ENCODE measurements around the gene CDS2.

CDS2 gene

DNA sequence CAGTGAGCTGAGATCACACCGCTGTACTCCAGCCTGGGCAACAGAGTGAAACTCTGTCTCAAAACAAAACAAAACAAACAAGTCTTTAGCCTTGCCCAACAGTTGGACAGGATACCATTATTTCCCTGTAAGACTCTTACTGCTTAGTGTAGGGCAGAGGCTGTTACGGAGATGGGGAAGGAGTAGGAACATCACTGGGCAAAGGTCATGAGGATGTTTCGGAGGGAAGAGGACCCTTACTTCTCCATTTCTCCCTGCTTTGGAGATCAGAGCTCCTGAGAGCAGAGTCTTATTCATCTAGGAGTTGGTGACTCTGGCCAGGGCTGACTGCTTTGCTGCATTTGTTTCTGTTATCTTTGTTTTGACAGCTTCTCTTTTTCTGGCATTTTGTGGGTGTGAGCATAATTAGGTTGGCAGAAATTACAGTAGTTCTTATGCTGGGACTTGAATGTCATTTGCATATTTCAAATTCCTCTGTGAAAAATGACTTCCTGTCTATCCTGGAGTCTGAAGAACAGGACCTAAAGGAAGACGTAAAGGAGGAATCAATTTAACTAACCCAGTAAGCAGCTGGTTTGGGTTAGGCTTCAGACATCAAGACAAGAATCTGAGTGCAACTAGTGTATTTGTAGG is 89.0 kb downstream of the CDS2 start:
- no peak for DNase-seq

DNA sequence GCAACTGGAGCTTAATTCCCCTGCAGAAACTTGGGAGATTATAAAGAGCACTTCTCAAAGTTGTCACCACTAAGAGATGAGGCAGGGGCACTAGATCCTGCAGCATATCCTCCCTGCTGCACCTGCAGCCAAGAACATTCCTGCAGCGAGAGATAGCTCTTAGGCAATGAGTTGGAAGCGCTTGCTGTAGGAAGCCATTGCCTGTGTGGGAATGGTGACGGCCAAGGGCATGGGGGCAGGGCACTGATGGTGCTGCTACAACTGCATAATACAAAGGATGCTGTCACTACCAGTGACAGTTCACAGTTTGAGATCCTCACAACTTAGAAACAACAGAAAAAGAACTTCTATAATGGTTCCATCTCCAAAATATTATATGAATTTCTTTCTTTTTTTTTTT is 89.9 kb downstream of the CDS2 start:
- DNase-seq, result no peak

DNA sequence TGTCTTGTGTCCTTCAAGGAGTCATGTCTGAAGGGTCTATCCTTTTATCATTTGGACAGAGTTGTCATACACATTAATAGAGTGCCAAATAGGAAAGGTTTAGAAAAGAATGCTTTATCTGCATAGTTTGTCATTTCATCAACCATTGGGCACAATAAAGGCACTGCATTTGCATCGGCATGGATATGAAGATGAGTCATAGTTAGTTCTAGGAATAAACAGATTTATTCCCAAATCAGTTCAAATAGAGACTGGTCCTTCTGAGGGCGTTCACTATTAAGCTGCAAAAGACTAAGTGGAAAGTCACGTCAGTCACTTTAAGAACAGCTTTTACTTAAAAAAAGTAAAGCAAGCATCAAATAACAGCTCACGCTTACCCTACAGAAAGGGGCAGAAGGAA is 90.8 kb downstream of the CDS2 start:
- no peak for DNase-seq

DNA sequence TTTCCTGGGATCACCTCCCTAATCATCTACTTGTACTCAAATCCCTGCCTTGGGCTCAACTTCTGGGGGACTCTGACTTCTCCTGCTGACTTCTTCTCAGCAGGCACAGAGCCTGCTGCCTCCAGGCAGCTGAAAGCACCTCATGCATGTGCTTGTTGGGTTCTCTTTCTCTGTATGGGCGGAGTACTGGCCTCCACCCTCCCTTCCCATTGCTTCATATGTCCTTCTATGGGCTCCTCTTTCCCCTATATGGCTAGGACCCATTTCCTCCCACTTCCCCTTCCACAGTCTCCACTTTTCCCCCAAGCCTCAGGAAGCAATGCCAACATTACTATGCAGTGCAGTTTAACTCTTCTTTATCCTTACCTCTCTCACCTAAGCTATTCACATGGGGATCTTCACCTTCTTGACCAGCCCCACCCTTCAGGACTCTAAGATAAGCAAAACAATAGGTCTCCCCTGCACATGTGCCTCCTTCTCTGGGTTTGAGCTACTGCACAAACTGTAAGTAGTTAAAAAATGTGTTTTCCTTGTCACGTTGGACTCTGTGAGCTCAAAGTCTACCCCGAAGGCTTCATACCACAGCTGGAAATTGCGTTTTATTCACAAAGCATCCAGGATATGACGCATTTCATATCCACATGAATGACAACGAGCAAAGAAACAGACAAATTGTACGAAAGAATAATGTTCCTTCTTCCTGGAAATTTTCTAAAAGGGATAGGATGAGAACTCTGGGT is 93.7 kb downstream of the CDS2 start:
- DNase-seq, result no peak

DNA sequence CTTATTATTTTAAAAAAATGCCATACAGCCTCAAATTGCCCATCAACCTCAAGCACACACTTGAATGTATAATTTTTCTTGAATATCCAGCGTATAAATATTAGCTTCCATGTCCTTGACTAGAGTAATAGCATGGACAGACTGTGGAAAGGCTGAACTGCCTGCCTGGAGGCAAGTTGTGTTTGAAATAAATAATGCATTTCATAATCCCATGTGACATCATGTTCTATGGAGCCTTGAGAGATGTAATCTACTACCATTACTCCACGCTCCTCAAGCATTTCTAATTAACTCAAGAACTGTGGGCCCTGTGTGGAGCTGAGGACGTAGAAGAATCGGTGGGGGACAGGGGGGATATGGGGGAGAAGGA is 94.2 kb downstream of the CDS2 start:
- no peak for DNase-seq

DNA sequence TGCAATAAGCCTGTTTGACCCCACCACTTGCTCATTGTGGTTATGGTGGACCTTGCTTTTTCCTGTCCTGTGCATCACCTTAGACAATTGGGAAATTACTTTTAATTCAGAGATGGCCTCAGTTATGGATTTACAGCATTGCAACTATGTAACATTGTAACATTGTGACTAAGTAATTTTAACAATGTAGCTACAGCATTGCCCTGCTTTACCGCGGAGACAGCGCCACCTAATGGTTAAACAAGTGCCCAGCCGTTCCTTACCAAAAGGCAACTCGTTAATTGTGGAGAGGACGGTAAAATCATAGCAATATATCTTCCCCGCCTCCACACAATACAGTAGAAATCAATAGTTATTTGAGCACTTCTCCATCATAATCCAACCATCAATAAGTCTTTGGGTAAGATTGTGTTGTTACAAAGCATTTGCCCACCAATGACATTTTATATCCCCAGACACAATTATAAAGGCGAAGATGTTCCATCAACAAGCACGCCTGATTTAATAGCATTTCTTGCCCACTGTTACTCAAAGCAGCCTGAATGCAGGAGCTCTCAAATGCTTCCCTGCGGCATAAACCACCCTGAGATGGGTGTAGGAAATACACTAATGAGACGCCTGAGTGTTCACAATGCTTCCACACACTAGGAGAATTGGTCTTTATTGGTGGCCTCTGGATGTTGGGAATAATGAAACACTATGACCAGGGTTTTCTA is 96.3 kb downstream of the CDS2 start:
- no peak for DNase-seq

DNA sequence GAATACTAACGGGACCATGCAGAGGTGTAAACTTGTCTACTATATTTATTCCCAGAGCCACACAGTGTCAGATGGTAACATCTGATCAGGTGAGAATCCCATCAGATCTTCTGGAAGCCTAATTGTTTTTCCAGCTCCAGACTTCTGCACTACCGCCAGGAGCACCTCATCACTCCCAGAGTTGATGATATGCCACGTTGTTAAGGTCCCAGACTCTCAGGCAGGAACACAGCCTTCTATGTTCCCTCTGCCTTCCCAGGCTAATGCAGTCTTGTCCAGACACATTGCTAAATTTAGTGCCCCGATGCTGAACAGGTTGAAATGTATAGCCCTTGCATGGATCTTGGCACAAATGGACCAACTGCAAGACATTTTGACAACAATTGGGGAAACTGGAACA is 103.7 kb downstream of the CDS2 start:
- no peak for DNase-seq

DNA sequence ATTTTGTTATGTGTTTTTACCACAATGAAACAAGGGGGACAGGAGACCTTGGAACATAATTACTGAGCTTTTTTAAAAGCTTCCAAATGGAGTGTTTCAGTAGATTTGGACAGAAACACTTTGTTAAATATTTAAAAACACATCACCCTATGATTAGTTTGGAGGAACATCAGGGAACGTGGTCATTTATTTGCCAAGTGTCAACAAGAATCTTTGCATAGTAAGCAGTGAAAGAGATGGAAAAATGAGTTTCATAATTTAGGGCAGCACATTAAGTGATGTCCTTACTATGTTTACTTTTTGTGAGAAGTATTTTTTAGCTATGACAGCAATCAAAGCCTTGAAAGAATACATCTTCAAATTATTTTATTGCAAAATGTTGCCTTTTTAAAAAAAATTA is 107.3 kb downstream of the CDS2 start:
- no peak for DNase-seq

DNA sequence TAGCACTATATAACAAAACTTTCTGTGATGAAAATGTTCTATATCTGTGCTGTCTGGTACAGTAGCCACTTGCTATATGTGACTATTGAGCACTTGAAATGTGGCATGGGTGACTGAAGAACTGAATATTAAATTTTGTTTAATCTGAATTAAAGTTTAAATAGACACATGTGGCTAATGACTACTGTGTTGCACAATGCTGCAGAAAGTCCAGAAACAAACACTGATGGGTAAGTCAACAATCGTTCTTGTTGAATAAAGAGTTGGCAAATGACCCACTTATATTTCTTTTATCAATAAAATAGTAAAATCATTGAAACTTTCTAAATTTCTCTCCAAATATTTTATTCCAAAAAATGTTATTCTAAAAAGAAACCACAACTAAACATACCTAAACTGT is 108.2 kb downstream of the CDS2 start:
- no peak for DNase-seq
